Liver (tissue), 9 donors: Measurements from ENCODE around the gene FOSL2. TPM values are rescaled to one million over a fixed set of nuclear protein-coding genes. Genes with fewer than 3 reads are reported as not detected.

Experiments used
- DNase-seq: peaks from one replicate; pipeline ENCODE4 v3.0.0-alpha.2; 2017; ENCODE audit warnings: low spot score
- H3K27ac ChIP-seq, 2 donors: one replicate each; pipeline ENCODE4 v1.7.0; 2013; ENCODE audit warnings: inconsistent platforms in 2 of 2, low read length in 2 of 2, control low read depth in 1 of 2, low read depth in 1 of 2, mild to moderate bottlenecking in 1 of 2
- H3K27me3 ChIP-seq, 4 donors: one replicate each; pipeline versions ENCODE4 v1.6.1 to v1.7.0; 2013; ENCODE audit warnings: low read length in 3 of 4, inconsistent platforms in 1 of 4, mild to moderate bottlenecking in 1 of 4, moderate library complexity in 1 of 4; ENCODE audit not compliant: control insufficient read depth in 4 of 4, insufficient read depth in 4 of 4
- H3K36me3 ChIP-seq, 4 donors: one replicate each; pipeline versions ENCODE4 v1.6.1 to v1.7.0; 2013; ENCODE audit warnings: low read length in 3 of 4, mild to moderate bottlenecking in 3 of 4, low read depth in 1 of 4, moderate library complexity in 1 of 4; ENCODE audit not compliant: control insufficient read depth in 4 of 4, insufficient read depth in 3 of 4
- H3K4me1 ChIP-seq, 4 donors: one replicate each; pipeline versions ENCODE4 v1.6.1 to v1.7.0; 2013; ENCODE audit warnings: low read length in 3 of 4, mild to moderate bottlenecking in 3 of 4, moderate library complexity in 1 of 4; ENCODE audit not compliant: control insufficient read depth in 4 of 4, insufficient read depth in 4 of 4
- H3K4me3 ChIP-seq, 3 donors: one replicate each; pipeline versions ENCODE4 v1.6.1 to v1.7.0; 2013; ENCODE audit warnings: low read length in 3 of 3, control low read depth in 1 of 3, low read depth in 1 of 3, mild to moderate bottlenecking in 1 of 3
- H3K9ac ChIP-seq, 2 donors: one replicate each; pipeline ENCODE4 v1.7.0; 2013; ENCODE audit warnings: low read length in 2 of 2, mild to moderate bottlenecking in 2 of 2, moderate library complexity in 2 of 2, control low read depth in 1 of 2, low read depth in 1 of 2
- H3K9me3 ChIP-seq, 4 donors: one replicate each; pipeline versions ENCODE4 v1.6.1 to v1.7.0; 2013; ENCODE audit warnings: low read length in 3 of 4; ENCODE audit not compliant: control insufficient read depth in 4 of 4
- ATF3 ChIP-seq: IDR thresholded peaks from 2 replicates; pipeline ENCODE4 v1.6.1; 2016; ENCODE audit warnings: antibody characterized with exemption
- CTCF ChIP-seq: fragments of 150-350 bp; IDR thresholded peaks from 2 replicates; pipeline ENCODE4 v1.5.1; 2017; ENCODE audit warnings: improper control_type of control experiment, low read depth, low read length; ENCODE audit not compliant: missing input control
- FOXA2 ChIP-seq: IDR thresholded peaks from 2 replicates; pipeline ENCODE4 v1.6.1; 2016; ENCODE audit warnings: antibody characterized with exemption
- GABPA ChIP-seq, 2 donors: IDR thresholded peaks in 1 of 2; conservative IDR thresholded peaks in 1 of 2; 2 replicates each; pipeline ENCODE4 v1.6.1; 2016; ENCODE audit warnings: antibody characterized with exemption in 2 of 2, mild to moderate bottlenecking in 1 of 2, moderate library complexity in 1 of 2
- HNF4A ChIP-seq, 2 donors: conservative IDR thresholded peaks; 2 replicates each; pipeline ENCODE4 v1.6.1; 2016; ENCODE audit warnings: antibody characterized with exemption in 2 of 2, mild to moderate bottlenecking in 2 of 2
- HNF4G ChIP-seq: IDR thresholded peaks from 2 replicates; pipeline ENCODE4 v1.6.1; 2016; ENCODE audit warnings: antibody characterized with exemption
- JUND ChIP-seq, 2 donors: IDR thresholded peaks; 2 replicates each; pipeline ENCODE4 v1.6.1; 2016; ENCODE audit warnings: antibody characterized with exemption in 2 of 2
- MAX ChIP-seq: IDR thresholded peaks from 2 replicates; pipeline ENCODE4 v1.6.1; 2016; ENCODE audit warnings: antibody characterized with exemption
- NR2F2 ChIP-seq: IDR thresholded peaks from 2 replicates; pipeline ENCODE4 v1.6.1; 2016; ENCODE audit warnings: antibody characterized with exemption
- RAD21 ChIP-seq, 2 donors: IDR thresholded peaks; 2 replicates each; pipeline ENCODE4 v1.6.1; 2016; ENCODE audit warnings: antibody characterized with exemption in 2 of 2, mild to moderate bottlenecking in 2 of 2
- REST ChIP-seq: IDR thresholded peaks from 2 replicates; pipeline ENCODE4 v1.6.1; 2016; ENCODE audit warnings: antibody characterized with exemption, mild to moderate bottlenecking
- RXRA ChIP-seq, 2 donors: IDR thresholded peaks; 2 replicates each; pipeline ENCODE4 v1.6.1; 2017 to 2018; ENCODE audit warnings: antibody characterized with exemption in 2 of 2, mild to moderate bottlenecking in 1 of 2
- SP1 ChIP-seq: IDR thresholded peaks from 2 replicates; pipeline ENCODE4 v1.6.1; 2018; ENCODE audit warnings: antibody characterized with exemption, mild to moderate bottlenecking
- TAF1 ChIP-seq: conservative IDR thresholded peaks from 2 replicates; pipeline ENCODE4 v1.6.1; 2016; ENCODE audit warnings: antibody characterized with exemption, mild to moderate bottlenecking
- ZBTB33 ChIP-seq: IDR thresholded peaks from 2 replicates; pipeline ENCODE4 v1.6.1; 2016; ENCODE audit warnings: antibody characterized with exemption
- WGBS: extraction: QIAGEN DNeasy Blood & Tissue Kit; methylation state at CpG from one replicate; pipeline ENCODE4 v1.1.7; 2013; 5-methylcytosine and 5-hydroxymethylcytosine counted together
- polyA plus RNA-seq, 2 donors: library from polyadenylated mRNA; stranded (reverse) in 1 of 2; unstranded in 1 of 2; fragments of 200-250 nt in 1 of 2; fragments of >200 nt in 1 of 2; fragmentation: Nextera tagmentation in 1 of 2; extraction: Ambion mirVana in 1 of 2; gene quantifications; one replicate each; pipeline versions ENCODE4 v1.2.1 to v1.2.3, GENCODE V29; 2013 to 2015
- total RNA-seq, 2 donors: library from RNA; depleted of rRNA; stranded (reverse); fragments of >200 nt; gene quantifications; one replicate each; pipeline ENCODE4 v1.2.3, GENCODE V29; 2014
- donor health status: healthy.
- donor health status: healthy.
- donor health status: healthy.
- donor health status: healthy.
- donor health status: healthy.

Gene FOSL2
- total and polyA plus RNA-seq, 4 donors: 1.9 to 10.7 (median 2.6) TPM

- WGBS: 65% methylated on average over 5 of the region's 5 CpGs
- H3K36me3 ChIP-seq: peaks cover 22 to 59% (median 43%) of the 10 kb centered on the region in 4 donors
- no peak overlapping the region for H3K27ac ChIP-seq
- TF ChIP-seq RXRA (IDR thresholded peaks at IDR 0.05) (no peak), ZBTB33 (no peak)
- DNase-seq: no peak
- peaks cover 0 to 9% (median 2%) of the 10 kb centered on the region in 4 donors for H3K4me1 ChIP-seq
- no peaks in the 10 kb centered on the region for H3K27me3 ChIP-seq
- H3K9ac ChIP-seq: no peak overlapping the region
- H3K9me3 ChIP-seq: no peaks in the 10 kb centered on the region
- H3K4me3 ChIP-seq: no peak overlapping the region
Observed at GRCh38 chr2:28414583-28414982, 21.9 kb downstream of the FOSL2 start.

GRCh38 chr2:28415010-28415409 is 22.4 kb downstream of the FOSL2 start:
- WGBS: 82% methylated on average over 13 of the region's 13 CpGs
- Histone ChIP-seq H3K4me1 (peaks cover 0 to 10% (median 2%) of the 10 kb centered on the region in 4 donors), H3K9ac (no peak overlapping the region), H3K27me3 (no peaks in the 10 kb centered on the region), H3K36me3 (peaks cover 22 to 57% (median 42%) of the 10 kb centered on the region in 4 donors), H3K4me3 (no peak overlapping the region), H3K9me3 (no peaks in the 10 kb centered on the region), H3K27ac (no peak overlapping the region)
- DNase-seq: no peak
- TF ChIP-seq JUND (IDR thresholded peaks at IDR 0.05) (no peak), FOXA2 (no peak), ZBTB33 (no peak), TAF1 (no peak)

- Histone ChIP-seq H3K36me3 (peaks cover 22 to 50% (median 40%) of the 10 kb centered on the region in 4 donors), H3K9ac (no peak overlapping the region), H3K27me3 (no peaks in the 10 kb centered on the region), H3K4me3 (no peak overlapping the region), H3K27ac (no peak overlapping the region), H3K9me3 (no peaks in the 10 kb centered on the region), H3K4me1 (peaks cover 0 to 10% (median 2%) of the 10 kb centered on the region in 4 donors)
- DNase-seq: no peak
- 94% methylated on average over 3 of the region's 3 CpGs for WGBS
- no peak for TF ChIP-seq JUND (IDR thresholded peaks at IDR 0.05)
- no peak for TF ChIP-seq MAX
- no peak for TF ChIP-seq NR2F2
- no peak for TF ChIP-seq HNF4A (conservative IDR thresholded peaks at IDR 0.05)
- TF ChIP-seq TAF1: no peak
- TF ChIP-seq GABPA (IDR thresholded peaks at IDR 0.05 in 1 of 2, conservative IDR thresholded peaks at IDR 0.05 in 1 of 2): no peak
- no peak for TF ChIP-seq RXRA (IDR thresholded peaks at IDR 0.05)
- TF ChIP-seq CTCF: no peak
- no peak for TF ChIP-seq REST
- TF ChIP-seq ATF3: no peak
- TF ChIP-seq HNF4G: no peak
- no peak for TF ChIP-seq ZBTB33
- TF ChIP-seq RAD21 (IDR thresholded peaks at IDR 0.05): no peak
- no peak for TF ChIP-seq SP1
- no peak for TF ChIP-seq FOXA2
Observed at GRCh38 chr2:28415715-28416114, 23.1 kb downstream of the FOSL2 start.
